SHP77 treated with DMSO at 0.1 percent for 48 hours (cell line): ENCODE measurements around the gene NPDC1.
"Not testable (repeated sequence)": the region's sequence is repeated elsewhere in the genome, so short reads cannot be mapped to it uniquely, and the experiment has no call there.

Source experiments
- DNase-seq: peaks from one replicate; lab custom pipeline; 2025; lab: John Stamatoyannopoulos, UW

The NPDC1 gene

DNA sequence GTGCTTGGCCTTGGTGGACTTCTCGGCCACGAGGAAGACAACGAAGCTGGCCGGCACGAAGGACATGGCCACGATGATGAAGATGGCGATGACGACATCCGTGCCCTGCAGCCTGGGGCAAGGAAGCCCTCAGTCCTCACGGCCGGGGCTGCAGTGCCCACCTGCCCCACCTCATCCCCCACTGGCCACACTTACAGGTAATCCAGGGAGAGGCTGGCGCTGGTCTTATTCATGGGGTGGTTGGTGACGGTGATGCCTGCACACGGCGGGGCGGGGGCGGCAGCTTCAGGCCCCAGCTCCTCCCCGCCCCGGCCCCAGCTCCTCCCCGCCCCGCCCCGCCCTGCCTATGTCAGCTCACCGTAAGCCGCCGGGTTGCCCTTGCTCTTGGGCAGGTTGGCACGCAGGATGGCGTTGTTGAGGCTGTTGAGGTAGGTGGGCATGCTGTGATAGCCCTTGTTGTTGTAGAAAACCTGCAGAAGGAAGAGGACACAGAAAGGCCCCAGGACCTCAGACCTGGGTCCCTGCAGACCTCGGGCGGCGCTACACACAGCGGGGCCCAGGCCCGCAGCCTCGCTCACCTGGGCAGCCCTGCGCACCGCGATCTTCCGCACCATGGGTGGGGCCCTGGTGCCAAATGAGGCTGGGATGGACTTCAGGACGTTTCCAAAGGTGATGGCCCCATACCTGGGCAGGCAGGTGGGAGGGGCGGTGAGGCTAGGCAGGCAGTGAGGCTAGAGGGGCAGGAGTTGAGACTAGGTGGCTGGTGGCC lies 33.9 kb downstream of the NPDC1 start:
- DNase-seq: no peak

DNA sequence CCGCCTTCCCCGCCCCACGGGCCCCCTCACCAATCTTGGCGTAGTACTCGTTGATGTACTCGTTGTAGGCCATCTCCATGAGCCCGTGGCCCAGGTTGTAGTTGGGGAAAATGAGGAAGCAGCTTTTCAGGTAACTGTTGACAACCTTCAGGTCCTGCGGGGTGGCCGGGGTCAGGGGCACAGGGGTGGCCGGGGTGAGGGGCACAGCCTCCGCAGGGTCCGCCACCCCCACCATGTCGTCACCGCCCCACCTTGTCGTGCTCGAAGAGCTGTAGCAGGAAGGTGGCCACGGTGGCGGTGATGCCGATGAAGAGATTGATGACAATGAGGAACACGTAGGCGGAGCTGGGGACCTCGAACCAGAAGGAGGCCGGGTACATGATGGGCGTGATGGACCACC lies 34.8 kb downstream of the NPDC1 start:
- DNase-seq: no peak

DNA sequence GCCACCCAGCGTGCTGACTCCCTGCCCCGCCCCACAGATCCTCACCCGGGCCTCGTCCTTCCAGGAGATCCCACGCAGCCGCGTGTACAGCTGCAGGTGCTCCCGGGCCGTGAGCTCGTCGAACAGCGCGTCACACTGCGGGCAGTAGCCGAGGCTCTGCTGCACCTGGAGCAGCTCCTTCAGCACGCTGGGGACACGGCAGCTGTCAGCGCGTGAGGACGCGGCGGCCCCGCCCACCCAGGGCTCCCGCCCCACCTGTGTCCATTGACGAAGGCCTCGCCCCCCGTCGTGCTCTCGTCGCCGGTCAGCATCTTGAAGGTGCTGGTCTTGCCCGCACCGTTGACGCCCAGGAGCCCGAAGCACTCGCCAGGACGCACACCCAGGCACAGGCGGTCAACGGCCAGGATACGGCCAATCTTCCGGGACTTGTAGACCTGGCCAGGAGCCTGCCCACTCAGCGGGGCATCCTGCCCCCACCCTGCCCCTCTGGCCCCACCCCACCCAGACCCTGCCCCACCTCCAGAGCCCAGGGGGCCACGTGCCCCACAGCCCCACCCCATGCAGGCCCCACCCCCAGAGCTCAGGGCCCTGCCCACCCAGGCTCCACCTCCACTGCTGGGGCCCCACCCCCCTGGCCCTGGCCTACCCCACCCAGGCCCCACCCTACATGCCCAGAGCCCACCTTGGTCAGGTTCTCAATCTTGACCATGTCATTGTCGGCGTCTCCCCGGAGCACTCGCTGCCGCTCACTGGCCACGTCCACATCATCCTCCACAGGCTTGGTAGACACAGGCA lies 35.8 kb downstream of the NPDC1 start:
- no peak for DNase-seq

DNA sequence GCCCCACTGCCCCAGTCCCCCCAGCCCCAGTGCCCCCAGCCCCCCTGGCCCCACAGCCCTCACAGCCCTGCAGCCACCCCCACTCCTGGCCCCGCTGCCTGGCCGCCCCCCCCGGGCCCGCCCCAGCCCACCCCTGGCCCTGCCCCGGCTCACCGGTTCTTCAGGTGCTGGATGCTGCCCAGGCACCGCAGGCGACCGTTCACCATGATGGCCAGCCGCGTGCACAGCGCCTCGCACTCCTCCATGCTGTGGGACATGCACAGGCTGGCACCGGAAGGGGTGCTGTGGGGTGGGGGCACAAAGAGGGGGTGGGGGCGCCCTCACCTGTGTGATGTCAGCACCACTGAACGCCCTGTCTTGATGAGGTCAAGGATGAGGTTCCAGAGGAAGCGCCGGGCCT lies 36.8 kb downstream of the NPDC1 start:
- DNase-seq: no peak

DNA sequence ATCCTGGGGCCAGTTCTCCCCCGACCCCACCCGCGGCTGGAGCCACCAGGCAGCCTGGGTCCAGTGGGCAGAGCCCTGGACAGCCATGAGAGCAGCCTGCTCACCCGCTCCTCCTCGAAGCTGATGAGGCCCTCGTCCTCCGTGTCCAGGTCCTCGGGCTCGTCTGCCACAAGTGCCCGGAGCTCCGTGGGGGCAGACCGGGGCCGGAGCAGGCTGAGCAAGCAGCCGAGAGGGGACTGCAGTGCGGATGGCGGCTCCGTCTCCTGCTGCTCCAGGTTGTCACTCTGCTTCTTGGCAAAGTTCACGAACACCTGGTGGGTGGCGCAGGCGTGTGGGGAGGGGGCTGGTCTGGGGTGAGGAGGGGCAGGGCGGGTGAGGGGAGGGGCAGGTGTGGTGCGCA lies 37.7 kb downstream of the NPDC1 start:
- no peak for DNase-seq

DNA sequence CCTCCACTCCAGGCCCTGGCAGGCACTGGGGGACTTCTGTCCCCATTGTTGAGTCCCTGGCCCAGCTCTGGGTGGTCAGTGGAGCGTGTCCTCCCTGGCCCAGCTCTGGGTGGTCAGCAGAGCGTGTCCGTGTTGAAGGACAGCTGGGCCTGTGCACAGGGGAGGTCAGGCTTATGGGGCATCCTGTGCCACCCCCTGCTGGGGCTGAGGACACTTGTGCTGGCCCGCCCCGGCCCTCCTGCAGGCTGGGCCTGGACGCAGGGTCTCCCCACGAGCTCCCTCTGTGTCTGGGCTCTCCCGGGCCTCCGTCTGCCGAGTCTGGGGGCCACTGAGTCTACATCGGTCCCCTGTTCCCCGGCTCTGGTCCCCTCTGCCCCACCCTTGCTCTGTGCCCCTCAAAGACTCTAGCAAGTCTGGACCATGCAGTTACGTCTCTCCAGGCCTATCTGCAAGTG lies 38.1 kb downstream of the NPDC1 start:
- DNase-seq: no peak

DNA sequence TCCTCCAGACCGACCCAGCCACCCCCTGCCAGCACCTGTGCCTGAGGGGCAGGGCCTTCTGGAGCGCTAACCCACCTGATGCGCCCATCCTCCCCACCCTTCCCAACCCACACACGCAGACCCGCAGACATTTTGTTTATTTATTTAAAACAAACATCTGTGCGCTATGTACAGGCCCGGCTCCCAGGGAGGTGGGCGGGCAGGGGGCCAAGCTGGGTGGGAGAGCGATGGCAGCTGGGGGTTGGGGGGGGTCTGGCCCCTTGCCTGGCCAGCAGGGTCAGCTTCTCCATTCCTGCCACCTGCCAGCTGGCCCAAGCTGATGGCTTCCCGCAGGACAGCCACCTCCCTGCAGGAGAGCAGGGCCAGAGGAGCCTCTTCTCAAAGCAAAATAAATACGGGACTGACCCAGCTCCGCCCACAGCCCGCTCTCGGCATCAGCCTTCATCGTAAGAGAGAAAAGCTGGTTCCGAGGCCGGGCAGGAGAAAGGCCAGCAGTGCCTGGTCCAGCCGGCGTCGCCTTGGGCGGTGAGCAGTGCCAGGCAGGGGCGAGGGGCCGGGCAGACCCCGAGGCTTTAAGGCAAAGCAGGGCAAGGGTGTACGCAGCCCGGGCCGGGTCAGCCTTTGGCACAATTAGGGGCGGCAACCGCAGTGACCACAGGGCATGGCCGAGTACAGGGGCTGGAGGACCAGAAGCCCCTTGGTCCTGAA lies 38.7 kb downstream of the NPDC1 start:
- no peak for DNase-seq

DNA sequence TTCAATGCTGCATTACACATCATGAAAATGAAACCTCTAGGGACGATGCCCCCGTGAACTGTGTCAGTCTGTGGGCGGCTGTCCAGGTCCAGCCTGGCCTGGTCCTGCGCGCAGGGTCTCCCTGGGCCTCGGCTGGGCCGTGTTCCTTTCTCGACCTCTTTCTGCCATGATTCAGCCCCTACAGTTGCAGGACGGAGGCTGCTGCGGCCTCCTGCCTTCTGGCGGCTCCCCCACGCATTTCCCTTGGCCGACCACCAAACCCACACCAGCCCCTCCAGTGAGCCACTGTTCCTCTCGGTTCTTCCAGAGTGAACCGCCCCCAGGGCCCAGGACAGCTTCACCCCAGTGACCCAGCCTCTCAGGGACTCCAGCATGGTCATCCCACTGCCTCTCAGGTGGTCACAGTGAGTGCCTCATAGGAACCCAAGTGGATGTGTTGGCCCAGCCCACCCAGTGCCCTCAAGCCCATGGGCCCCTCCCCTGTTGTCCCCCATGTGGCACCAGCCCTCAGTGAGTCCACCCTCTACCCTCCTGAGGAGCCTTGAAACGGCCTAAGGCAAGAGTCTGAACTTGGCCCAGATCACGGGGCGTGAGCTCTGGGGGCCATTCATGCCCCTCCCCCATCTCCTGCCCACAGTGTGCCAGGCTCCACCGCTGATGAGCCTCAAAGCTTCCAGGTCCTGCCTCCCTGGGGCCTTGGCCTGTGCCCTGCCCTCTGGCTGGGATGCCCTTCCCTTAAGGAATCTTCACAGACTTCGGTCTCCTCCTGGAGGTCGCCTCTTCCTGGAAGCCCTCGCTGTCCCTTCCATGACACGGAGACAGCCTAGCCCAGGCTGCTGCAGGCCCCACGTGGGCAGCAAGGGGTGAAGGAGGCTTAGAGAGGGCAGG lies 39.6 kb downstream of the NPDC1 start:
- DNase-seq: no peak

DNA sequence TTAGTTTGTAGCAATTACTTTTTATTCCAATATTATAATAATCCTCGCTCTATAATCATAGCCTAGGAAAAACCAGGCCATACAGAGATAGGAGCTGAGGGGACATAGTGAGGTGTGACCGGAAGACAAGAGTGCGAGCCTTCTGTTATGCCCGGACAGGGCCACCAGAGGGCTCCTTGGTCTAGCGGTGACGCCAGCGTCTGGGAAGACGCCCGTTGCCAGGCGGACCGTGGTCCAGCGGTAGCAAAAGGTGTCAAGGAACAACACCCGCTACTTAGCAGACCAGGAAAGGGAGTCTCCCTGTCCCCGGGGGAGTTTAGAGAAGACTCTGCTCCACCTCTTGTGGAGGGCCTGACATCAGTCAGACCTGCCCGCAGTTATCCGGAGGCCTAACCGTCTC lies 41.7 kb downstream of the NPDC1 start:
- not testable (repeated sequence) for DNase-seq

DNA sequence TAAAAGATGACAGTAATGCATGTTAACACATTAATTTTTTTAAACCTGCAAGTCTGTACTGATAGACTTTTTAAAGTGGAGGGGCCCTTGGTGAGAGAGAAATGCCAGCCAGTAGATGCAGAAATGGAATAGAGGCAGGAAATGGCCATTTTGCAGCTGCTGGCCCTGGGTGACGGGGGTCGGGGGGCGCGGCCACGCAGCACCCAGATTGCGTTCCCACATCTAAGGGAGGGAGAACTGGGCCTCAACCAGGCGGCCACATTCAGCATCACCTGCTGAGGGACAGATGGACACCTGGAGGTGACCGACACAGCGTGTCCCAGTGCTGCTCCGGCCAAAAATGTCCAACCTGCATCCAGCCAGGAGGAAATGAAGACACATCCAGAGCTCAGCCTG lies 43.3 kb downstream of the NPDC1 start:
- no peak for DNase-seq

DNA sequence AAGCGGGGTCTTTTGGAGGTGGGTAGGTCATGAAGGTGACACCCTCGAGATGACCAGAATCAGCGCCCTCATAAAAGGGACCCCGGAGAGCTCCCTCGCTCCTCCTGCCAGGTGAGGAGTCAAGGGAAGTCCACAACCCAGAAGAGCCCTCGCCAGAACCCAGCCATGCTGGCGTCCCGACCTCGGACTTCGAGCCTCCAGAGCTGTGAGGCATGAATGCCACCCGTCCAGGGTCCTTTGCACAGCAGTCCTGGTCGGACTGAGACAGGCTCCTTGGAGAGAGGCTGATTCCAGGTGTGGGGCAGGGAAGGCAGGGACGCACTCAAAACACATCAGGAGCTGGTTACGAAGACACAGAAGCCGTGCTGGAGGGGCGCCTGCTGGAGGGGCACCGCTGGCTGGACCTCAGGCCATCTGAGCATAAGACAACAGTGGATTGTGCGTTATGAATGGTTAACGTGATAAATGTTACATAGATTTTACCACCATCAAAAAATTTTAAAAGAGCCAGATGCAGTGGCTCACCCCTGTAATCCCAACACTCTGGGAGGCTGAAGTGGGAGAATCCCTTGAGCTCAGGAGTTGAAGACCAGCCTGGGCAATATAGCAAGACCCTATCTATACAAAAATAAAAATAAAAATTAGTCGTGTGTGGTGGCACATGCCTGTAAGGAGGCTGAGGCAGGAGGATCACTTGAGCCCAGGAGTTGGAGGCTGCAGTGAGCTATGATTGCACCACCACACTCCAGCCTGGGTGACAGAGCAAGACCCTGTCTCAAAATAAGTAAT lies 43.9 kb downstream of the NPDC1 start:
- DNase-seq: no peak

DNA sequence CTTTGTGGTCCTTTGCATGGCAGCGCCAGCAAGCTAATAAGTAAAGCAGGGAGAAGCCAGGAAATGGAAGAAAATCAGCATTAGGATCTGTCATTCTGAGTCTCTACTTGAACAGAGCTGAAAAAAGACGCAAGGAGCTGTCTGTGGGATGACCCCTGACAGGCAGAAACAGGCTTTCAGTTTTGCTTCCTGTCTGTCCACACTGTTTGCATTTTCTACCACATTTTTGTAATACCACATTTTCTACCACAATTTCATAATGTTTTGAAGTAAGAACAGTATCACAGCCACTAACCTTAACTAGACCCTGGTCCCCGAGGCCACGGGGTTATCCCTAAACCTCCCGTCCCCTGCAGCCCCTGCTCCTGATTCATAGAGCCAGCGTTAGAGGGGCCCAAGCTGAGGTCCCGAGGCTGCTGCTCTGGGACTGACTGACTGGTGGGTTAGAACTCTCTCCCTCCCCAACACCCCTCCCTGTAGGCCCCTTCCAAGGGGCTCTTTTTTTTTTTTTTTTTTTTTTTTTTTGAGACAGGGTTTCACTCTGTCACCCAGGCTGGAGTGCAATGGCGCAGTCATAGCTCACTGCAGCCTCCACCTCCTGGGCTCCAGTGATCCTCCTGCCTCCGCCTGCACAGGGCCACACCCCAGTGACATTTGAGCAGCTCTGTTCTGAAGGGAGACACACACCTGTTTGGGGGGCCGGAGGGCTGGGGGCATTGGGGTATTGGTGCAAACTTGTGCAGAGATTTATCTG lies 45.6 kb downstream of the NPDC1 start:
- DNase-seq: no peak

DNA sequence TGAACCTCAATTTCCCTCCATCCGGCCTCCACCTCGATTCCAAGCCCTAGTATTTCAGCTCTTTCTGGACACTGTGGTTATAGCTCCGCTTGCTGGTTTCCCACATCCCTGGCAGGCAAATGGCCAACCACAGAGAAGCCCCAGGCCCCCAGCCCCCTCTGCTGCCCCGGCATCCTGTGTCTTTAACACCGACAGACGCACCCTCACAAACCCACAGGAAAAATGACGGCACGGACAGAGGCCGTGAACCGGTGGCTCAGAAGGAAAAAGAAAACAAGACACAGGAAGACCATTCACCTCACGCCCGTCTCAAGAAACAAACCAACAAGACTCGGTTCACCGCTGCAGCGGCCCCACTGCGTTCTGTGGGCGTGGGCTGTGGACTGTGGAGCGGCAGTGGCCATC lies 48.1 kb downstream of the NPDC1 start:
- DNase-seq: no peak

DNA sequence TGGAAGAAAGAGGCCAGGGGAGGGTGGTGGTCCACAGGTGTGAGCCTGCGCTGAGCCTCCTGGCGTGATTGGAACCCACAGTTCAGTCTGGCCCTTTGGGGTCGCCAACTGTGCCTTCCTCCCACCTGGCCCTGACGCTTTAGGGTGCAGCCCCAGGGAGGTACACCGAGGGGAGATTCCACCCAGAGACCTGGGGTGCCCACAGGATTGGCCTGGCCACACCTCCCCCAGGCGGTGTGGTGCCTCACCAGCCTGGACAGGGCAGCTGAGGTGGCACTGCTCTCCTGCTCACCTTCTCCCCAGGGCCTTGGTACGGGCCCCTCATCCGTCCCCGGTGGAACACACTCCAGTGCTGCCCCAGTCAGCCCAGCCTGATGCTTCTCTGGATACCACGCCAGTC lies 48.6 kb downstream of the NPDC1 start:
- DNase-seq: no peak

DNA sequence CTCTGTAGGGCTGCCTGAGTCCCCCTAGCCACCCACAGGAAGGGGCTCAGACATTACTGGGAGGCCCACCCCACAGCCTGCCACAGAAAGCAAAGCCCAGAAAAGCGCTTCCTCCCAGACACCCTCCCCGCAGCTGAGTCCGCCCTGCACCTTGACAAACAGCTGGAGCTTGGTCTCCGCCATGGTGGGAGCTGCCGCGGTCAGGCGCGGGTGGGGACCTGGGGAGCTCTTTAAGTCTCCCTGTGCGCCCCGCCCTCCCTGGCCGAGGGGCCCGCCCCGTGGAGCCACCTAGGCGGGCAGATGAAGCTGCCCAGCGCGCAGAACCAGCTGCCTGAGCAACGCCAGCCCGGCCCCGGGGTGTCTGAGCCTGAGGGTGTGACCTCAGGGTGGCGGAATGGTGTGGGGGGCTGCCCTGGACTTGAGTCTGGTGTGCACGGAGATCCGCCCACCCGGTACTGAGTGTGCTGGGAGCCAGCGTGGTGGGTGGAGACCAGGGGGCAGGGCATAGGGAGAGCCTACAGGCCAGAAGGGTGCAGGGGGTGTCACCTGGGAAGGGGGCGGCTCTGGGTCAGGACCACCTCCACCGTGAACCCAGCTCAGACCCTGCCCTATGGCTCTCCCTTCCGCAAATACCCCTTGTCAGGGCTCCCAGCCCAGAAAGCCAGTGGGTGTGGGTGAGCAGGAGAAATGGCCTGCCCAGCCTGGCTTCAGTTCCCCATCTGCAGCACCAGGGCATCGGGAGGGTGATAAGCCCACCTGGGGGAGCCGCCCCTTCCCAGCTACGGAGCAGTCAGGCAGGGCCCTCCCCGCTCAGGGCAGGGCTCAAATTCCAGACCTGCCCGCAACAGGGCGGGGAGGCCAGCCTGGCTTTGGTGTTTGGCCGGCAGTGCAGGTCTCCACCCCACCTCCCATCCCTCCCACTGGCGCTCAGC lies 49.4 kb downstream of the NPDC1 start, which contains the start of gene CLIC3:
CLIC3 (minus strand) TSS at position 208 of the 932 bp plus-strand sequence; CDS start at position 183, 25 bp downstream.
- DNase-seq: no peak

DNA sequence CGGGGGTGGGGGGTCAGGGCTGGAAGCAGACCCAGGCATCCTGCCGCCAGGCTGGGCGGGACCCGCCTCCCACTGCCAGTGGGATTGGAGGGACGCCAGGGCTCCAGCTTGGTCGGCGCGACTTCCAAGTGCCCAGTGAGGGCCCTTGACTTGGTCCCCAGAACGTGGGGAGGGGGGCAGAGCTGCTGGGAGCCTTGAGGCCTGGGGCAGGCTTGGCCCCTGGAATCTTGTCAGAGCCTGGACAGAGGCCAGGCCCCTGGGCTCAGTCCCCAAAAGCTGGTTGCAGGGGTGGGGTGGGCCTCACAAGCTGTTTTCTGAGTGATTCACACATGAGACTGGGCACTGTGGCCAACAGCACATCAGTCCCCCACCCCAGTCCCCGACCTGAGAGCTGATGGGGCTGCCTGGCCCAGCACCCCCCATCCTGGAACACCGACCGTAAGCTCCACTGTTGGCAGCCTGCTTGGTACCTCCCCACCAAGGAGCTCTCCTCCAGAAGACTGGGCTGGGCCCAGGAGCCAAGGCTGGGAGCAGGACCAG lies 50.1 kb downstream of the NPDC1 start:
- no peak for DNase-seq

DNA sequence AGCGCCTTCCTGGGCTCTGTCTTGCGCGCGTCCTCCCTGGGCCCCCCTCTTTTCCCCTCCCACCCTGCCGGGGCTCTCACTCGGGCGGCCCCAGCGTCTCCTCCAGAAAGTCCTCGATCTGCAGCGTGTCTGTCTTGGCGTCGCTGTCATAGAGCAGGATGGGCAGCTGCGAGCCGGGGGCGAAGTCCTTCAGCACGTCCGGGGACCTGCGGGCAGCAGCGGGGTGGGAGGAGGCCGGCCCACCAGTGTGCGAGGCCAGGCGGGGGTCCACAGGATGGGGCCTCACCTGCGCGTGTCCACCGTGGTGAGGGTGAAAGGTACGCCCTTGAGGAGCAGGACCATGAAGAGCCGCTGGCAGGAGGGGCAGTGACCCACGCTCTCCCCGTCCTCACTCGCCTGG lies 50.6 kb downstream of the NPDC1 start:
- DNase-seq: no peak

DNA sequence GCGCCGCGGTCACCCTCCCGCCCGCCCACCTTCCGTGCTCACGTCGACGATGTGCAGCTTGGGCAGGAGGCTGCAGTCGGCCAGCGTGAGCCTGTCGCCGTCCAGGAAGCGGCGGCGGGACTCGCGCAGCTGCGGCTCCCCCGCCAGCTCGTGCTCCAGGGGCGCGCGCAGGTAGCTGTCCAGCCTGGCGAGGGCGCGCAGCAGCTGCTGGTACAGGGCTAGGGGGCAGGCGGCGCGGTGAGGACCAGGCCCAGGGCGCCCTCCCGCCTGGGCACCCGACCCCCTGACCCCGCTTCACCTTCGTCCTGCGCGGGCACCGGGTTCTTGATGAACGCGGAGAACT lies 51.1 kb downstream of the NPDC1 start:
- no peak for DNase-seq
